GM23338 (cell line): Measurements from ENCODE around the gene TLX1. TPM values are rescaled to one million over a fixed set of nuclear protein-coding genes. Genes with fewer than 3 reads are reported as not detected.

ENCODE experiments used
- ATAC-seq: fragments of 200-7000 bp; cut with Tn5 transposase; 3 replicates; pipeline ENCODE4 v1.9.1; 2020
- DNase-seq: peaks from one replicate; pipeline ENCODE4 v3.0.0-alpha.2; 2015; ENCODE audit warnings: low spot score
- H2AFZ ChIP-seq: fragments of 200-600 bp; sonication (generic); 2 replicates; pipeline ENCODE4 v1.8.0; 2016; ENCODE audit warnings: antibody characterized with exemption, mild to moderate bottlenecking, moderate library complexity
- H3F3A ChIP-seq: fragments of 200-600 bp; sonication (generic); replicated peaks from 2 replicates; pipeline ENCODE4 v1.8.0; 2017; ENCODE audit warnings: antibody characterized with exemption, mixed run types, low read depth
- H3K27ac ChIP-seq: fragments of 200-600 bp; sonication (generic); 2 replicates; pipeline ENCODE4 v1.6.1; 2016; ENCODE audit warnings: low read depth
- H3K27me3 ChIP-seq: fragments of 200-600 bp; sonication (generic); 2 replicates; pipeline ENCODE4 v1.8.0; 2016; ENCODE audit warnings: mild to moderate bottlenecking, mixed run types, moderate library complexity; ENCODE audit not compliant: insufficient read depth
- H3K36me3 ChIP-seq: fragments of 200-600 bp; sonication (generic); 2 replicates; pipeline ENCODE4 v1.8.0; 2016; ENCODE audit warnings: mild to moderate bottlenecking; ENCODE audit not compliant: insufficient read depth
- H3K4me1 ChIP-seq: fragments of 200-600 bp; sonication (generic); 2 replicates; pipeline ENCODE4 v1.8.0; 2016; ENCODE audit warnings: mild to moderate bottlenecking, moderate library complexity; ENCODE audit not compliant: insufficient read depth
- H3K4me2 ChIP-seq: fragments of 200-600 bp; sonication (generic); 2 replicates; pipeline ENCODE4 v1.7.1; 2017; ENCODE audit warnings: mixed run types
- H3K4me3 ChIP-seq: fragments of 200-600 bp; sonication (generic); 2 replicates; pipeline ENCODE4 v1.6.1; 2016; ENCODE audit warnings: mixed run types
- H3K79me2 ChIP-seq: fragments of 200-600 bp; sonication (generic); replicated peaks from 2 replicates; pipeline ENCODE4 v1.8.0; 2017; ENCODE audit warnings: mild to moderate bottlenecking; ENCODE audit not compliant: insufficient read depth
- H3K9me2 ChIP-seq: fragments of 200-600 bp; sonication (generic); 2 replicates; pipeline ENCODE4 v1.8.0; 2017; ENCODE audit not compliant: insufficient read depth
- H4K20me1 ChIP-seq: fragments of 200-600 bp; sonication (generic); replicated peaks from 2 replicates; pipeline ENCODE4 v1.8.0; 2017; ENCODE audit warnings: mild to moderate bottlenecking; ENCODE audit not compliant: insufficient read depth
- H3K27ac Mint-ChIP-seq: 2 replicates; pipeline ENCODE4 v1.8.0; 2020; ENCODE audit warnings: inconsistent platforms, mild to moderate bottlenecking, moderate library complexity, mixed read lengths
- H3K27me3 Mint-ChIP-seq: 3 replicates; pipeline ENCODE4 v1.8.0; 2022; ENCODE audit warnings: low read depth, mild to moderate bottlenecking, moderate library complexity, mixed read lengths, inconsistent platforms; ENCODE audit not compliant: insufficient read depth, poor library complexity
- H3K36me3 Mint-ChIP-seq: 3 replicates; pipeline ENCODE4 v1.8.0; 2021; ENCODE audit warnings: low read depth, mild to moderate bottlenecking, inconsistent platforms, moderate library complexity, mixed read lengths
- H3K4me1 Mint-ChIP-seq: 3 replicates; pipeline ENCODE4 v1.8.0; 2020; ENCODE audit warnings: mild to moderate bottlenecking, inconsistent platforms, mixed read lengths
- H3K4me3 Mint-ChIP-seq: 3 replicates; pipeline ENCODE4 v1.8.0; 2021; ENCODE audit warnings: moderate library complexity, mild to moderate bottlenecking, inconsistent platforms, mixed read lengths
- H3K9me3 Mint-ChIP-seq: 3 replicates; pipeline ENCODE4 v1.8.0; 2020; ENCODE audit warnings: moderate library complexity, mild to moderate bottlenecking, inconsistent platforms, mixed read lengths
- CTCF ChIP-seq, 2 experiments: fragments of 200-600 bp in 1 of 2; sonication (generic) in 1 of 2; conservative IDR thresholded peaks; 2 replicates each; pipeline versions ENCODE4 v1.5.1 to v1.6.1; 2016 to 2017; ENCODE audit warnings: antibody characterized with exemption in 2 of 2, low read depth in 2 of 2, mild to moderate bottlenecking in 2 of 2, moderate library complexity in 1 of 2
- EZH2phosphoT487 ChIP-seq: fragments of 200-600 bp; sonication (generic); IDR thresholded peaks from one replicate; pipeline ENCODE4 v1.8.1; 2018; ENCODE audit warnings: antibody characterized with exemption; ENCODE audit not compliant: unreplicated experiment
- JUNB ChIP-seq: IDR thresholded peaks from one replicate; pipeline ENCODE4 v1.6.1; 2016; ENCODE audit warnings: antibody characterized with exemption; ENCODE audit not compliant: unreplicated experiment
- NANOG ChIP-seq: IDR thresholded peaks from 2 replicates; pipeline ENCODE4 v1.6.1; 2016; ENCODE audit warnings: antibody characterized with exemption, borderline replicate concordance
- POLR2AphosphoS5 ChIP-seq: IDR thresholded peaks from 2 replicates; pipeline ENCODE4 v1.6.1; 2016; ENCODE audit warnings: antibody characterized with exemption, low read depth
- STAT1 ChIP-seq: IDR thresholded peaks from one replicate; pipeline ENCODE4 v1.6.1; 2016; ENCODE audit warnings: antibody characterized with exemption; ENCODE audit not compliant: unreplicated experiment
- ZNF114 ChIP-seq: fragments of 250-450 bp; sonication (Bioruptor Pico); IDR thresholded peaks from 2 replicates; pipeline ENCODE4 v1.5.0; 2020; ENCODE audit warnings: mild to moderate bottlenecking, moderate library complexity
- ZNF331 ChIP-seq: fragments of 250-450 bp; sonication (Bioruptor Pico); IDR thresholded peaks from 2 replicates; pipeline ENCODE4 v1.5.0; 2020; ENCODE audit warnings: low read depth, mild to moderate bottlenecking, moderate library complexity
- ZNF462 ChIP-seq: fragments of 250-450 bp; sonication (Bioruptor Pico); IDR thresholded peaks from 2 replicates; pipeline ENCODE4 v1.5.0; 2020; ENCODE audit warnings: mild to moderate bottlenecking, moderate library complexity
- polyA plus RNA-seq: library from polyadenylated mRNA; unstranded; fragments of >200 nt; fragmentation: Nextera tagmentation; extraction: Ambion mirVana; gene quantifications from 2 replicates; pipeline ENCODE4 v1.2.1, GENCODE V29; 2016
- total RNA-seq: library from RNA; depleted of rRNA; stranded (reverse); fragments of >200 nt; shearing (Covaris generic); gene quantifications from 2 replicates; pipeline ENCODE4 v1.2.3, GENCODE V29; 2014
- TF ChIP-seq, protein P1 (sequence below): IDR thresholded peaks from 2 replicates; pipeline ENCODE4 v1.6.1; 2016; ENCODE audit warnings: antibody characterized with exemption
- TF ChIP-seq, protein P2 (sequence below): IDR thresholded peaks from one replicate; pipeline ENCODE4 v1.6.1; 2018; ENCODE audit warnings: antibody characterized with exemption; ENCODE audit not compliant: unreplicated experiment

The TLX1 gene
- total and polyA plus RNA-seq, 2 experiments from 2014 or later, result not detected

- no peak for TF ChIP-seq CTCF (conservative IDR thresholded peaks at IDR 0.05; ENCODE audit: low read depth in 2 of 2)
- TF ChIP-seq NANOG, result no peak
- no peak for TF ChIP-seq STAT1
- no peak for TF ChIP-seq ZNF331 (CRISPR knock-in tag)
- TF ChIP-seq, protein P1, sequence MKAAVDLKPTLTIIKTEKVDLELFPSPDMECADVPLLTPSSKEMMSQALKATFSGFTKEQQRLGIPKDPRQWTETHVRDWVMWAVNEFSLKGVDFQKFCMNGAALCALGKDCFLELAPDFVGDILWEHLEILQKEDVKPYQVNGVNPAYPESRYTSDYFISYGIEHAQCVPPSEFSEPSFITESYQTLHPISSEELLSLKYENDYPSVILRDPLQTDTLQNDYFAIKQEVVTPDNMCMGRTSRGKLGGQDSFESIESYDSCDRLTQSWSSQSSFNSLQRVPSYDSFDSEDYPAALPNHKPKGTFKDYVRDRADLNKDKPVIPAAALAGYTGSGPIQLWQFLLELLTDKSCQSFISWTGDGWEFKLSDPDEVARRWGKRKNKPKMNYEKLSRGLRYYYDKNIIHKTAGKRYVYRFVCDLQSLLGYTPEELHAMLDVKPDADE, result no peak
- no peak for TF ChIP-seq EZH2phosphoT487
- no peak for TF ChIP-seq JUNB
- TF ChIP-seq, protein P2, sequence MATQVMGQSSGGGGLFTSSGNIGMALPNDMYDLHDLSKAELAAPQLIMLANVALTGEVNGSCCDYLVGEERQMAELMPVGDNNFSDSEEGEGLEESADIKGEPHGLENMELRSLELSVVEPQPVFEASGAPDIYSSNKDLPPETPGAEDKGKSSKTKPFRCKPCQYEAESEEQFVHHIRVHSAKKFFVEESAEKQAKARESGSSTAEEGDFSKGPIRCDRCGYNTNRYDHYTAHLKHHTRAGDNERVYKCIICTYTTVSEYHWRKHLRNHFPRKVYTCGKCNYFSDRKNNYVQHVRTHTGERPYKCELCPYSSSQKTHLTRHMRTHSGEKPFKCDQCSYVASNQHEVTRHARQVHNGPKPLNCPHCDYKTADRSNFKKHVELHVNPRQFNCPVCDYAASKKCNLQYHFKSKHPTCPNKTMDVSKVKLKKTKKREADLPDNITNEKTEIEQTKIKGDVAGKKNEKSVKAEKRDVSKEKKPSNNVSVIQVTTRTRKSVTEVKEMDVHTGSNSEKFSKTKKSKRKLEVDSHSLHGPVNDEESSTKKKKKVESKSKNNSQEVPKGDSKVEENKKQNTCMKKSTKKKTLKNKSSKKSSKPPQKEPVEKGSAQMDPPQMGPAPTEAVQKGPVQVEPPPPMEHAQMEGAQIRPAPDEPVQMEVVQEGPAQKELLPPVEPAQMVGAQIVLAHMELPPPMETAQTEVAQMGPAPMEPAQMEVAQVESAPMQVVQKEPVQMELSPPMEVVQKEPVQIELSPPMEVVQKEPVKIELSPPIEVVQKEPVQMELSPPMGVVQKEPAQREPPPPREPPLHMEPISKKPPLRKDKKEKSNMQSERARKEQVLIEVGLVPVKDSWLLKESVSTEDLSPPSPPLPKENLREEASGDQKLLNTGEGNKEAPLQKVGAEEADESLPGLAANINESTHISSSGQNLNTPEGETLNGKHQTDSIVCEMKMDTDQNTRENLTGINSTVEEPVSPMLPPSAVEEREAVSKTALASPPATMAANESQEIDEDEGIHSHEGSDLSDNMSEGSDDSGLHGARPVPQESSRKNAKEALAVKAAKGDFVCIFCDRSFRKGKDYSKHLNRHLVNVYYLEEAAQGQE, result no peak
- no peak for TF ChIP-seq POLR2AphosphoS5
Measured at GRCh38 chr10:101116754-101117153, 14.3 kb upstream of the TLX1 start (continued).

- no peak overlapping the region for H3K4me2 ChIP-seq
- ATAC-seq, result no peak
- no peaks in the 10 kb centered on the region for H3K9me2 ChIP-seq
- H3K4me3 ChIP-seq, result no peak overlapping the region
- Mint-ChIP-seq H3K27ac (no peak overlapping the region), H3K27me3 (peaks cover 60% of the 10 kb centered on the region), H3K9me3 (no peaks in the 10 kb centered on the region), H3K4me3 (no peak overlapping the region), H3K36me3 (no peaks in the 10 kb centered on the region; the same call in 2 of the 3 replicates), H3K4me1 (peaks cover 18% of the 10 kb centered on the region)
- H3K79me2 ChIP-seq, result no peaks in the 10 kb centered on the region
- H3K27me3 ChIP-seq, result peaks cover 89% of the 10 kb centered on the region
- H3F3A ChIP-seq, result no peaks in the 10 kb centered on the region
- peaks cover 4% of the 10 kb centered on the region; the same call in 1 of the 2 replicates for H4K20me1 ChIP-seq
- H3K27ac ChIP-seq, result no peak overlapping the region
- peaks cover 4% of the 10 kb centered on the region; the same call in 1 of the 2 replicates for H3K4me1 ChIP-seq
- H3K36me3 ChIP-seq, result no peaks in the 10 kb centered on the region
- DNase-seq, result no peak
- no peak overlapping the region for H2AFZ ChIP-seq
- TF ChIP-seq, protein P1, result no peak
- no peak for TF ChIP-seq ZNF462 (CRISPR knock-in tag)
- TF ChIP-seq ZNF114, result no peak
- no peak for TF ChIP-seq POLR2AphosphoS5
- no peak for TF ChIP-seq STAT1
- no peak for TF ChIP-seq JUNB
Measured at GRCh38 chr10:101118031-101118430, 13.1 kb upstream of the TLX1 start.
